HCT116 (cell line): Measurements from ENCODE around the gene COL23A1.

Experiments
- CBX3 ChIP-seq: IDR thresholded peaks from 2 replicates; pipeline ENCODE4 v1.6.1; 2012; ENCODE audit warnings: low read depth
- CTCF ChIP-seq, 3 experiments: fragments of 200-600 bp in 1 of 3; sonication (generic) in 1 of 3; IDR thresholded peaks in 2 of 3; conservative IDR thresholded peaks in 1 of 3; 2 replicates each; pipeline ENCODE4 v1.5.1; 2012 to 2017; ENCODE audit warnings: low read depth in 2 of 3, low read length in 2 of 3, antibody characterized with exemption in 1 of 3, borderline replicate concordance in 1 of 3, control low read depth in 1 of 3, mild to moderate bottlenecking in 1 of 3, mixed read lengths in 1 of 3, mixed run types in 1 of 3, moderate library complexity in 1 of 3; ENCODE audit not compliant: insufficient read depth in 1 of 3
- ELF1 ChIP-seq: IDR thresholded peaks from 2 replicates; pipeline ENCODE4 v1.6.1; 2012; ENCODE audit warnings: low read depth, borderline replicate concordance
- EZH2 ChIP-seq: fragments of 200-600 bp; sonication (generic); IDR thresholded peaks from 2 replicates; pipeline ENCODE4 v1.6.1; 2017; ENCODE audit warnings: antibody characterized with exemption, mixed run types
- EZH2phosphoT487 ChIP-seq: fragments of 200-600 bp; IDR thresholded peaks from 2 replicates; pipeline ENCODE4 v1.6.1; 2018; ENCODE audit warnings: antibody characterized with exemption, borderline replicate concordance
- POLR2A ChIP-seq: IDR thresholded peaks from 2 replicates; pipeline ENCODE4 v1.7.0; 2011; ENCODE audit warnings: borderline replicate concordance; ENCODE audit not compliant: insufficient read depth, insufficient read length; ENCODE audit errors: extremely low read depth
- POLR2AphosphoS5 ChIP-seq: IDR thresholded peaks from 2 replicates; pipeline ENCODE4 v1.6.1; 2011; ENCODE audit warnings: mild to moderate bottlenecking, low read depth, low read length, moderate library complexity
- REST ChIP-seq: IDR thresholded peaks from 2 replicates; pipeline ENCODE4 v1.6.1; 2012; ENCODE audit warnings: low read depth
- SIN3A ChIP-seq: IDR thresholded peaks from 2 replicates; pipeline ENCODE4 v1.6.1; 2012; ENCODE audit warnings: low read depth
- SRF ChIP-seq: IDR thresholded peaks from 2 replicates; pipeline ENCODE4 v1.6.1; 2012; ENCODE audit warnings: low read depth
- TCF7L2 ChIP-seq: IDR thresholded peaks from 2 replicates; pipeline ENCODE4 v1.7.0; 2011; ENCODE audit warnings: borderline replicate concordance, inconsistent platforms; ENCODE audit not compliant: insufficient read depth, insufficient read length; ENCODE audit errors: extremely low read depth
- YY1 ChIP-seq: IDR thresholded peaks from 2 replicates; pipeline ENCODE4 v1.6.1; 2011; ENCODE audit warnings: low read length, low read depth, moderate library complexity, mild to moderate bottlenecking; ENCODE audit not compliant: insufficient replicate concordance; ENCODE audit errors: extremely low read depth
- ZFX ChIP-seq: fragments of 450-650 bp; IDR thresholded peaks from 2 replicates; pipeline ENCODE4 v1.6.1; 2017
- ZNF274 ChIP-seq: fragments of 200-500 bp; sonication (Bioruptor generic); IDR thresholded peaks from 2 replicates; pipeline ENCODE4 v1.6.1; 2014; ENCODE audit warnings: mild to moderate bottlenecking, low read depth, low read length, inconsistent platforms

GRCh38 chr5:178548746-178549145 is 41.4 kb downstream of the COL23A1 start:
- TF ChIP-seq SIN3A = no peak
- TF ChIP-seq ZNF274 = no peak
- TF ChIP-seq TCF7L2 = no peak
- no peak for TF ChIP-seq CTCF (IDR thresholded peaks at IDR 0.05 in 2 of 3, conservative IDR thresholded peaks at IDR 0.05 in 1 of 3; ENCODE audit: borderline replicate concordance in 1 of 3, insufficient read depth in 1 of 3, low read depth in 2 of 3, low read length in 2 of 3)
- TF ChIP-seq REST = no peak
- no peak for TF ChIP-seq YY1
- no peak for TF ChIP-seq CBX3
- no peak for TF ChIP-seq POLR2AphosphoS5
- no peak for TF ChIP-seq ELF1
- no peak for TF ChIP-seq EZH2
- TF ChIP-seq POLR2A = no peak
- TF ChIP-seq SRF = no peak
- no peak for TF ChIP-seq ZFX
- no peak for TF ChIP-seq EZH2phosphoT487
